ENCODE data around the gene ARPP21.

Gene ARPP21

GRCh38 chr3:35737934-35738706 is 98.8 kb downstream of the ARPP21 start:
- DNase-seq: no peak

DNA sequence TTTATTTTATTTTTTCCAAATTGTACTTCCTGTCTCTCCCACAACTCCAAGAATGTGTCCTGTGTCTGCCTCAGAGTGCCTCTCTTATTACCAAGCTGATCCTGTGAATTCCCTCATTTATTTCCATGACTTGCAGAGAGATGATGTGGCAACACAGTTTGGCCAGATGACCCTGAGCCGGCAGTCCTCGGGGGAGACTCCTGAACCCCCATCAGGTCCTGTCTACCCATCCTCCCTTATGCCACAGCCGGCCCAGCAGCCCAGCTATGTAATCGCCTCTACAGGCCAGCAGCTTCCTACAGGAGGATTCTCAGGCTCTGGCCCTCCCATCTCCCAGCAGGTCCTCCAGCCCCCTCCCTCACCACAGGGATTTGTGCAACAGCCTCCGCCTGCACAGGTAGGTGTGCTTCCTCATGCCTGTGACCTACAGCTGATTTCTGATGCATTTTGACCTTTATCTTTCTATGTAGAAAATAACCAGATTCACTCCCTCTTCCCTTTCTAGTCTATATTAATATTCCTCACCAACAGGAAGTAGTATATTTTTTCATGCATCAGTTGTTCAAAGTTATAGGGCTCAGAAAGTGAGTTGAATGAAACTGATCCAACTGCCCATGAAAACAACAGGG is 100.0 kb downstream of the ARPP21 start:
- DNase-seq: no peak

DNA sequence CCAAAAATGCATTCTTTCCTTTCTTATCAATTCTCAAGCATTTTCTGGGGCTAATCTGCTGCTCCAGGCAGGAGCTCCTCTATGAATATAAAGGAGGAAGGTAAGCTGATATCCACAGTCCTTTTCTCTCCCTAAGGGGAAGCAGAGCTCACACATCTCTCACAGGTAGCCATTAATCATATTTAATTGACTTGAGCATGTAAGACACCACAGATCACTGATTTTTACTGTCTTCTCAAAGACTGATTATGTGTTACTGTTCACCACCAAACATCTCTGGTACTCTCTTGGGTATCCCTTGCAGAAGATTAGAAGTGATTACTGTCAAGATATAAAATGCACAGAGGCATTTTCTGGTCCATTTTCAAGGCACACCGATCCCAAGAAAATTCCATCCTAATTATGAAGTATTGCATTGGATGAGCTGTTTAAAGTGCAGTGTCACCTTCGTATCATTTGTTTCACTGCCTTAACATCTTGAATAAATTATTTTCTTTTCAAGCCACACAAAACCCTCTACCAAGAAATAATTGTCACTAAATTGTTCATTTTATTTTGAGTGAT is 100.7 kb downstream of the ARPP21 start:
- DNase-seq: no peak

- DNase-seq: no peak
Measured at GRCh38 chr3:35743218-35743617, 103.9 kb downstream of the ARPP21 start.

DNA sequence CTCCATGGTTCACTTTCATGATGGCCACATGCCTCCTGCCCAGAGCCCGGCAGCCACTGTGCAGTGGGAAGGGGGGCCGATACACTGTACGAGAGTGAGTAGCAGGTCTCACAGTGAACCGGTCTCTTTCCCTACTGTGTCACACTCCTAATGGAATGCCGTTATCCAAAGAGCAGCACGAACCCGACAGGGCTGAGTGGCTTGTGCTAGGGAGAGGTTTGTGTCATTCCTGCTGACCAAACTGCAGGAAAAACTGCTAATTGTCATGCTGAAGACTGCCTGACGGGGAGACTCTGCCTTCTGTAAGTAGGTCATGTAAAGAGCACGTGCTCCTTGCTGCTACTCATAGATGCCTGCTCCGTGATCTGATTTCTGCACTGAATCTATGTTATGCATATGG is 105.1 kb downstream of the ARPP21 start:
- DNase-seq: no peak

DNA sequence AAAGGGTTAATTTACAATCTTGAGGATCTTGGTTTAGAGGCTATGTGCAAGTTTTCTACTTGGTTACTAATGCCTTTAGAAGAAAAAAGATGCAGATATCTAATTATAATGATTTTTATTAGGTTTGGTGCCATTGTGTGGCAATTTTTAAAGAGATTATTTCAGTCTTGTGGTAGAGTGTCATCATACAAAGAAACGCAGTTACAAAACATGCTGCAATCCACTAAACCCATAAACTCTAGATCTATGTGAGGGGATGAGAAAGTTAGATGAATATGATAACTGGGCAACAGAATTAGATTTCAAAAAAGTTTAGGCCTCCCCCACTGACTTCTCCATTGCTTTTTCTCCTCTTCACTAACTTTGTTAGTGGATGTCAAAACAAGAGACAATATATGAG is 106.0 kb downstream of the ARPP21 start:
- DNase-seq: no peak

GRCh38 chr3:35745802-35746484 is 106.6 kb downstream of the ARPP21 start:
- DNase-seq: no peak

- no peak for DNase-seq
Measured at GRCh38 chr3:35746492-35746891, 107.2 kb downstream of the ARPP21 start.

DNA sequence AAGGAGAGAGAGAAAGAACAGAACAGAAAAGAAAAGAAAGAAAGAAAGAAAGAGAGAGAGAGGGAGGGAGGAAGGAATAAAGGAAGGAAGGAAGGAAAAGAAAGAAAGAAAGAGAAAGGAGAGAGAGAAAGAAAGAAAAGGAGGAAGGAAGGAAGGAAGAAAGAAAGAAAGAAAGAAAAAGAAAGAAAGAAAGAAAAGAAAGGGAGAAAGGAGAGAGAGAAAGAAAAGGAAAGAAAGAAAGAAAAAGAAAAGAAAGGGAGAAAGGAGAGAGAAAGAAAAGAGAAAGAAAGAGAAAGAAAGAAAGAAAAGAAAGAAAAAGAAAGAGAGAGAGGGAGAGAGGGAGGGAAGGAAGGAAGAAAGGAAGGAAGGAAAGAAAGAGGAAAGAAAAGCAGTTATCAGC is 108.8 kb downstream of the ARPP21 start:
- no peak for DNase-seq

DNA sequence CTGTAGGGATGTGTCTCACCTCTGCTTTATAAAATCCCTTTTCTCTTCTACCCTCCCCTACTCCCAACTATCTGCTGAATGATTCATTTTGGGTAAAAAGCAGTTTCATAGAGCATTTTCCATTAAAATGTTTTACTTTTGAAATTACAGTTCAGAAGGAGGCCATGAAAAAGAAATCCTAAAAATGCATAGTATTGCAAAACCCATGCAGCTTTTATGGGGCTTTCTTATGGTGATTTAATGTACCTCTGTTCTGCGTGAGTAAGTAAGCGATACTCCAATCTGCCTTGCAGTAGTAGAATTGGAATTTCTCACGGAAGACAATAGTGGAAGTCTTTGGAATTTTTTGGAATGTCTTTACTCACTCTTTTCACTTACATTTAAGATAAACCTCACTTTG is 111.9 kb downstream of the ARPP21 start:
- DNase-seq: no peak

DNA sequence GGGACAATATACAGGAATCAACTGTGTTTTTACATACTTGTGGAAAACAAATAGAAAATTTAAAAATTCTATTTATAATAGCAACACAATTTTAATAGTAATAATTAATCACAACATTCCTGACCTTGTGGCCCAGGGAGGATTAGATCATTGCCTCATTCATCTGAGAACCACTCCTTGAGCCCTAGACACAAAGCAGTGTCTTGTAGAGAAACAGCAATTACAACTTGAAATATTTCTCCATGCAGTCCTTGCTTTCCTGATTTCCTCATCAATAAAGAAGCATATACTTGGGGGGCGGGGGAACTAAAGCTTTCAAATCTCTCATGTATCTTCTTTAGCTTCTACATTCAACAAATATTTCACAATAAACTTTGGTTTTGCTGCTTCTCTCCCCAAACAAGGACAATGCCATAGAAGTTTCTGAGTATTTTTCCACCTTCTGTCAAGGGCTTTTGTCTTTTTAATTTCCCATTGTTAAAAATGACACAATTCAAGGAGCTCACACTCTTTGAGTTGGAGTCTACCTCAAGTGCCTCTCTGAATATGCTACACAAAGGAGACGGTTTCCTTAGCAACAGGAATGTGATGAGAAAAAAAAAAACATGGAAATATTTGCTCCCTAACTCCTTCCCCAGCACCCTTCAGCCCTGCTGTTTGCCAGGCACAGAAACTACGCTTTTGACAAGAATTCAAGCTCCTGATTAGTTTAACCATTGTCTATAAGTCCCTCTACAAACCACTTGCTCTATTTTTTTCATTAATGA is 118.8 kb downstream of the ARPP21 start:
- DNase-seq: no peak

- DNase-seq: no peak
Measured at GRCh38 chr3:35760146-35760545, 120.8 kb downstream of the ARPP21 start.

DNA sequence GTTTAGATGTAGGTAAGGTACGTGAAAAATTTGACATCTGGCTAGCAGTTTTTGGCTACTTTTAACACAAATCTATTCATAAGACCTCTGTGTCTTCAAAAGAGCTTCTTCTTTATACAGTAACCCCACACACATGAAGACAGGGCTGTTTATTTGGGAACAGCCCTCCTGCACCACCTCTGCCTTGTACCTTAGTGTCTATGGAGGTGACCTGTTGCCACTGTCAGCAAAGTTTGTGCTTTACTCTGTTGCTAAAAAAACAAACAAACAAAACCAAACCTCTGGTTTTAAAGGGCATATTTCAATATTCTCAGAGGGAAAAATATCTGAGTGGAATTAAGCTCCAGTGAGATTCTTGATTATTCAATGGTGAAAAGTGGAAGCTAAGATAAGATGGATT is 122.0 kb downstream of the ARPP21 start:
- DNase-seq: no peak

GRCh38 chr3:35772381-35773015 is 133.2 kb downstream of the ARPP21 start:
- DNase-seq: no peak

DNA sequence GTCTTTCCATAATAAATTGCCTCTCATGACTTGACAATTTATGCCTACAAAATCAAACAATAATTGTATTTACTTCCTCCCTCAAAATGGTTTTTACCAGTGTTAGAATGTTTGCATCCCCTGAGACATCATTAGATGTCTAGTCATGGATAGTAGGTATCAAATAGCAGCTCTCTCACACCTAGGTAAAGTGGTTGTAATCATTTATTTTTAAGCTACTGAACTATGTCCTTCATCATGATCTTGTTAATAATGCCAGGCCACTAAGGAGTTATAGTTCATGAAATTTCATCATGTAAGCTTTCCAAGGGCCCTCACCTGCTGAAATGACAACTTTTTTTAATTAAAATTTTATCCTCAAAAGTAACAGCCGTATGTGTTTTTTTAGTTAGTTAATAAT is 134.1 kb downstream of the ARPP21 start:
- DNase-seq: no peak

DNA sequence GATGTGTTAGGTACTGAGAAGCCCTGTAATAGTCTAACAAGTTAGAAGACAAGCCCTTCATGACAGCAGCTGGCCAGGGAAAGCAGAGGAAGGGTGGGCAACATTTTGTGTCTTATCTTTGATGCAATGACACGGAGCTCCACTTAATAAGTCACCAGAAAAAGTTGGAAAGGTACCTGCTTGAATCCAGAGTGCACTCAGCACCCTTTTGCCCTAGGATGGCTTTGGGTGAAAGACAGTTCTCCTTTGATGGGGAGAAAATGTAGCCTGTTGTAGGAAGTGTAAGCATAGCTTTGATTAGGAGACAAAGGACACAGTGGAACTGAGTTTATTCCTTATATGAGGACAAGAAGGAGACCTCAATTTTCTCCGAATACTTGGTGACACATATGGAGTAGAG is 137.0 kb downstream of the ARPP21 start:
- DNase-seq: no peak

GRCh38 chr3:35777065-35777464 is 137.7 kb downstream of the ARPP21 start:
- no peak for DNase-seq

GRCh38 chr3:35777563-35778554 is 138.5 kb downstream of the ARPP21 start:
- no peak for DNase-seq

DNA sequence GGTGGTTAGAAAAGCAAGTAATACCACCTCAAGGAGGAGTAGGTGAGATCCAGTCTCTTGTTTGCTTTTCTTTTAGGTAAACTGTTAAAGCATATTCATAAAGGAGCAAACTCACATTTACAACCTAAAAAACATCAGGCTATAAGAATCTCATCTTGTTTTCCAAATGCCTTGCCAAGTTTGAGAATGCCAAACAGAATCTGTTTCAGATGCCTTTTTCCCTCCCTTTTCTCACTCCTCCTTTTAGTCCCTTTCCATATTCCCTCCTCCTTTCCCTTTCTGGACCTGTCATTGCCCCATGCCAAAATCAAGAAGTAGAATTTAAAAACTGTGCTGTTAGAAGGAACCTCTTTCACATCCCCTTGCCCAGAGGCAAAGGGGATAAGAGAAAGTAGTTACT is 140.3 kb downstream of the ARPP21 start:
- no peak for DNase-seq

GRCh38 chr3:35780800-35781199 is 141.5 kb downstream of the ARPP21 start:
- DNase-seq: no peak

DNA sequence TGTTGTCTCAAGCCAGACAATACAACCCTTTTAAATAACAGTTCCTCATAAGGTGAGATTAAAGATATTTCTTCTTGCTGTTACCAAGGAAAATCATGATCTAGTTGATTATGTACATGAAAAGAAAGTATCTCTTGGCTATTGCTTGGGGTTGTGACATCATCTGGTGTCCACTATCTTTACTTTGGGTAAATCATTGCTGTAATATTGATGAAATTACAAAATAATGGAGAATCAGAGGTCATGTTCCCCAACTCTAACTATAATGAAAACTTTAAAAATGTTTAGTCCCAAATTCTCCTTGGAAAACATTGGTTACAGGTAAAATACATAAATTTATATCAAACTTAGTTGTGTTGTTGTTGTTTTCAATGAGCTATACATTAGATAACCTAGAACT is 142.2 kb downstream of the ARPP21 start:
- no peak for DNase-seq

Data from activated CD4-positive, alpha-beta T cell treated with anti-CD3 and anti-CD28 coated beads, Interleukin-2, amount 50 U/mL, for 1 hour (primary cell).